GM10266 (cell line): ENCODE measurements around the gene YPEL5.

Experiments used
- DNase-seq: peaks from one replicate; pipeline ENCODE4 v3.0.0; 2012; ENCODE audit errors: extremely low spot score
- CTCF ChIP-seq: IDR thresholded peaks from 2 replicates; pipeline ENCODE4 v1.5.1; 2012; ENCODE audit warnings: mild to moderate bottlenecking, low read depth; ENCODE audit not compliant: control insufficient read depth, insufficient read depth; ENCODE audit errors: missing control alignments

Gene YPEL5

GRCh38 chr2:30148850-30149249, 2.0 kb downstream of the YPEL5 start:
- DNase-seq = peak; percentile 22
- no peak for TF ChIP-seq CTCF

GRCh38 chr2:30149513-30149912, 2.7 kb downstream of the YPEL5 start:
- no peak for TF ChIP-seq CTCF
- DNase-seq = peak; percentile 24

- no peak for TF ChIP-seq CTCF
- no peak for DNase-seq
These were observed 3.2 kb downstream of the YPEL5 start for GRCh38 chr2:30149976-30150375.

GRCh38 chr2:30150786-30151185, 4.0 kb downstream of the YPEL5 start:
- no peak for DNase-seq
- no peak for TF ChIP-seq CTCF

- no peak for TF ChIP-seq CTCF
- DNase-seq = no peak
These were observed 5.6 kb downstream of the YPEL5 start for GRCh38 chr2:30152385-30152784.

- TF ChIP-seq CTCF = no peak
- DNase-seq = no peak
These were observed 8.4 kb downstream of the YPEL5 start for GRCh38 chr2:30155202-30155601.

- no peak for DNase-seq
- TF ChIP-seq CTCF = no peak
These were observed 9.3 kb downstream of the YPEL5 start for GRCh38 chr2:30155889-30156658.
